Thyroid gland (tissue), 4 donors: ENCODE data around the gene DYNLRB2. TPM values are rescaled to one million over a fixed set of nuclear protein-coding genes. Genes with fewer than 3 reads are reported as not detected.

Experiments used
- DNase-seq, 2 donors: peaks; one replicate each; pipeline ENCODE4 v3.0.0-alpha.2; 2019
- H3K27ac ChIP-seq, 3 donors: fragments of 200-600 bp; sonication (generic); 1 replicate in 2 of 3; 2 replicates in 1 of 3; pipeline ENCODE4 v1.5.1; 2016 to 2019; ENCODE audit warnings: mild to moderate bottlenecking in 1 of 3, moderate library complexity in 1 of 3
- H3K27me3 ChIP-seq: fragments of 200-600 bp; sonication (generic); one replicate; pipeline ENCODE4 v1.5.1; 2019
- H3K36me3 ChIP-seq, 2 donors: fragments of 200-600 bp; sonication (generic); one replicate each; pipeline ENCODE4 v1.5.1; 2016 to 2019
- H3K4me1 ChIP-seq, 2 donors: fragments of 200-600 bp; sonication (generic); one replicate each; pipeline ENCODE4 v1.5.1; 2017 to 2019
- H3K4me3 ChIP-seq, 3 donors: fragments of 200-600 bp; sonication (generic); replicated peaks in 1 of 3; 1 replicate in 2 of 3; 2 replicates in 1 of 3; pipeline ENCODE4 v1.5.1; 2016; ENCODE audit warnings: mild to moderate bottlenecking in 1 of 3
- H3K9me3 ChIP-seq: fragments of 200-600 bp; sonication (generic); one replicate; pipeline ENCODE4 v1.5.1; 2017
- CTCF ChIP-seq, 6 experiments: fragments of 200-600 bp in 3 of 6; fragments of 450-650 bp in 3 of 6; sonication (generic) in 3 of 6; IDR thresholded peaks; one replicate each; pipeline ENCODE4 v1.5.1; 2016 to 2019; ENCODE audit warnings: antibody characterized with exemption in 6 of 6, mild to moderate bottlenecking in 2 of 6, inconsistent platforms in 1 of 6, moderate library complexity in 1 of 6
- POLR2A ChIP-seq, 2 donors: fragments of 450-650 bp; IDR thresholded peaks; one replicate each; pipeline ENCODE4 v1.6.1; 2017; ENCODE audit warnings: antibody characterized with exemption in 2 of 2, mild to moderate bottlenecking in 2 of 2, moderate library complexity in 1 of 2
- WGBS, 2 donors: methylation state at CpG; one replicate each; pipeline ENCODE4 v1.1.5; 2017; 5-methylcytosine and 5-hydroxymethylcytosine counted together
- intact Hi-C: fragments of 100-400 bp; cut with DNase I; formaldehyde crosslinking; loops from one replicate; pipeline ENCODE4 v1.15.1; 2023
- total RNA-seq, 4 donors: library from RNA; depleted of rRNA; stranded (reverse); fragments of >200 nt; gene quantifications; one replicate each; pipeline ENCODE4 v1.2.3, GENCODE V29; 2016

The DYNLRB2 gene
- total RNA-seq, 4 donors from 2014 or later, result 6.4 to 11.6 (median 6.7) TPM; not detected in 1

GRCh38 chr16:80569440-80570105 is 28.8 kb downstream of the DYNLRB2 start:
- H3K27me3 ChIP-seq, result no peaks in the 10 kb centered on the region
- intact Hi-C loops, result no loop called here
- no peak overlapping the region for H3K27ac ChIP-seq
- no peaks in the 10 kb centered on the region for H3K9me3 ChIP-seq
- TF ChIP-seq CTCF (IDR thresholded peaks at IDR 0.05) (no peak), POLR2A (IDR thresholded peaks at IDR 0.05) (no peak)
- 75 to 78% methylated on average over 6 to 9 of the region's 9 CpGs for WGBS, 2 donors
- no peaks in the 10 kb centered on the region for H3K4me1 ChIP-seq
- no peaks in the 10 kb centered on the region for H3K36me3 ChIP-seq
- no peak overlapping the region for H3K4me3 ChIP-seq
- no peak for DNase-seq

- H3K36me3 ChIP-seq, result no peaks in the 10 kb centered on the region
Observed at GRCh38 chr16:80570106-80570478, 29.3 kb downstream of the DYNLRB2 start.

GRCh38 chr16:80573700-80574120 is 32.9 kb downstream of the DYNLRB2 start:
- H3K4me1 ChIP-seq, result no peaks in the 10 kb centered on the region
- TF ChIP-seq CTCF (IDR thresholded peaks at IDR 0.05), result no peak
- H3K4me3 ChIP-seq, result no peak overlapping the region
- intact Hi-C loops, result no loop called here
- WGBS, 2 donors, result 54 to 56% methylated on average over 6 of the region's 6 CpGs
- H3K36me3 ChIP-seq, result no peaks in the 10 kb centered on the region
- no peaks in the 10 kb centered on the region for H3K27me3 ChIP-seq
- H3K9me3 ChIP-seq, result no peaks in the 10 kb centered on the region
- no peak for DNase-seq
- no peak overlapping the region for H3K27ac ChIP-seq

More at GRCh38 chr16:80570106-80570478, 29.3 kb downstream of the DYNLRB2 start:
- Histone ChIP-seq H3K9me3 (no peaks in the 10 kb centered on the region), H3K27ac (no peak overlapping the region), H3K4me3 (no peak overlapping the region), H3K27me3 (no peaks in the 10 kb centered on the region), H3K4me1 (no peaks in the 10 kb centered on the region)
- 36 to 41% methylated on average over 6 of the region's 6 CpGs for WGBS, 2 donors
- intact Hi-C loops, result no loop called here
- DNase-seq, result no peak
- TF ChIP-seq CTCF (IDR thresholded peaks at IDR 0.05) (no peak), POLR2A (IDR thresholded peaks at IDR 0.05) (no peak)

- DNase-seq, result no peak
- Histone ChIP-seq H3K36me3 (no peaks in the 10 kb centered on the region), H3K27me3 (no peaks in the 10 kb centered on the region), H3K4me1 (no peaks in the 10 kb centered on the region), H3K9me3 (no peaks in the 10 kb centered on the region), H3K4me3 (no peak overlapping the region), H3K27ac (no peak overlapping the region)
- intact Hi-C loops, result no loop called here
- TF ChIP-seq CTCF (IDR thresholded peaks at IDR 0.05) (no peak), POLR2A (IDR thresholded peaks at IDR 0.05) (no peak)
- 89 to 92% methylated on average over 1 of the region's 1 CpG for WGBS, 2 donors
Observed at GRCh38 chr16:80576343-80576912, 35.6 kb downstream of the DYNLRB2 start.

GRCh38 chr16:80577485-80578280 is 36.9 kb downstream of the DYNLRB2 start:
- H3K27me3 ChIP-seq, result no peaks in the 10 kb centered on the region
- H3K27ac ChIP-seq, result no peak overlapping the region
- intact Hi-C loops, result no loop called here
- H3K4me3 ChIP-seq, result no peak overlapping the region
- TF ChIP-seq CTCF (IDR thresholded peaks at IDR 0.05), result no peak
- no peak for TF ChIP-seq POLR2A (IDR thresholded peaks at IDR 0.05)
- 77 to 83% methylated on average over 11 of the region's 11 CpGs for WGBS, 2 donors
- H3K36me3 ChIP-seq, result no peaks in the 10 kb centered on the region
- H3K4me1 ChIP-seq, result no peaks in the 10 kb centered on the region
- H3K9me3 ChIP-seq, result no peaks in the 10 kb centered on the region
- no peak for DNase-seq
